Cerebellar cortex (tissue), 1 donor: Measurements from ENCODE around the gene P4HA3.
A peak's percentile ranks its signal among the peaks of the same experiment; 100 is the strongest.
"Not testable (repeated sequence)": the region's sequence is repeated elsewhere in the genome, so short reads cannot be mapped to it uniquely, and the experiment has no call there.

Experiments used
- DNase-seq: peaks from one replicate; pipeline ENCODE4 v3.0.0-alpha.2; 2015; ENCODE audit warnings: low spot score

P4HA3 gene

GRCh38 chr11:74311352-74311926 is at the start of gene P4HA3:
Gene P4HA3 (minus strand): TSS chr11:74311640. CDS start chr11:74311611, 29 bp downstream.
- peak; percentile 31 for DNase-seq

GRCh38 chr11:74357449-74357848 is 46.0 kb upstream of the P4HA3 start:
- DNase-seq = no peak

GRCh38 chr11:74355626-74356025 is 44.2 kb upstream of the P4HA3 start:
- DNase-seq = no peak

GRCh38 chr11:74354036-74354435 is 42.6 kb upstream of the P4HA3 start:
- DNase-seq = no peak

GRCh38 chr11:74347381-74347780 is 35.9 kb upstream of the P4HA3 start:
- no peak for DNase-seq

- no peak for DNase-seq
These were observed 34.0 kb upstream of the P4HA3 start for GRCh38 chr11:74345420-74345819.

GRCh38 chr11:74341921-74342320 is 30.5 kb upstream of the P4HA3 start:
- no peak for DNase-seq

GRCh38 chr11:74339619-74340018 is 28.2 kb upstream of the P4HA3 start:
- DNase-seq = no peak

GRCh38 chr11:74338963-74339362 is 27.5 kb upstream of the P4HA3 start:
- no peak for DNase-seq

- no peak for DNase-seq
These were observed 21.8 kb upstream of the P4HA3 start for GRCh38 chr11:74333193-74333592.

GRCh38 chr11:74332291-74332690 is 20.9 kb upstream of the P4HA3 start:
- no peak for DNase-seq

GRCh38 chr11:74331000-74331399 is 19.6 kb upstream of the P4HA3 start:
- DNase-seq = not testable (repeated sequence)

GRCh38 chr11:74330075-74330858 is 18.8 kb upstream of the P4HA3 start:
- DNase-seq = no peak

GRCh38 chr11:74327076-74327475 is 15.6 kb upstream of the P4HA3 start:
- no peak for DNase-seq

- DNase-seq = no peak
These were observed 15.2 kb upstream of the P4HA3 start for GRCh38 chr11:74326665-74327064.

- peak; percentile 99 for DNase-seq
These were observed 14.5 kb upstream of the P4HA3 start for GRCh38 chr11:74325649-74326645.

- peak; percentile 39 for DNase-seq
These were observed 11.2 kb upstream of the P4HA3 start for GRCh38 chr11:74322667-74323066.

GRCh38 chr11:74321487-74322188 is 10.2 kb upstream of the P4HA3 start:
- peak; percentile 66 for DNase-seq

- no peak for DNase-seq
These were observed 9.1 kb upstream of the P4HA3 start for GRCh38 chr11:74320538-74320937.

- DNase-seq = no peak
These were observed 7.8 kb upstream of the P4HA3 start for GRCh38 chr11:74319139-74319816.

- DNase-seq = no peak
These were observed 6.9 kb upstream of the P4HA3 start for GRCh38 chr11:74318241-74318932.
